ENCODE measurements around the gene FBXO17.
"Not testable (repeated sequence)": the region's sequence is repeated elsewhere in the genome, so short reads cannot be mapped to it uniquely, and the experiment has no call there.

FBXO17 gene

DNA sequence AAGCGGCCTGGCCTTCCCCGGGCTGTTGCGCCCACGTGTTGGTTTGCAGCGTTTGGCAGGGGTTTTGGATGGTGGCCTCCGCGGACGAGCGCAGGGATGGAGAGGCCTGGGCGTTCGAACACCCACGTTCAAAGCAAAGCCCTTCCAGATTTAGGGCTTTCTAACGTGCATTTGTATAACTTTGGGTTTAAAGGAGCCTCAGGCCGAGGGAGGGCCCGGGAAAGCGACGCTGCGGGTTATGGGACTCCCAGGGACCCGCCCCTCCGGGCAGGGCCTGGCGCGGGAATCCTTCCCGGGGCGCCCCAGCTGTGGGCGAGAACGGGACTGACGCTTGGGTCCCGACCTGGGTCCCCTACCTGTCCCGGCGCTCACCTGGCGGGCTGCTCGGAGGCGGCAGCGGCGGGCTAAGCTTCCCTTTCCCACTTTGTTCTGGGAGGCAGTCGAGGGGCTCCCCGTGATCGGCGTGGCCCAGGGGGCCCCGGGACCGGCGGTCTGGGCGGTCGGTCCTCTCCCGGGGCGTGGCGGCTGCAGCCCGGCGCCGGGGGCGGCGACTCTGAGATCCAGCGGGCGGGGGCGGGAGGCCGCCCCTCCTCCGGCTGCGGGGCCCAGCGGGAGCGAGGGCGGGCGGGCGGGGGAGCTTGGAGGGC is at the start of gene FBXO17:
FBXO17 (minus strand) TSS at position 529 of the 647 bp plus-strand sequence. CDS start 25,423 bp downstream, outside the sequence.
- no peak for DNase-seq (ENCODE audit: low read depth)

- no peak for DNase-seq (ENCODE audit: low read depth)
These were observed 49.5 kb upstream of the FBXO17 start for GRCh38 chr19:39024875-39025641.

- no peak for DNase-seq (ENCODE audit: low read depth)
These were observed 45.5 kb upstream of the FBXO17 start for GRCh38 chr19:39021063-39021462.

DNA sequence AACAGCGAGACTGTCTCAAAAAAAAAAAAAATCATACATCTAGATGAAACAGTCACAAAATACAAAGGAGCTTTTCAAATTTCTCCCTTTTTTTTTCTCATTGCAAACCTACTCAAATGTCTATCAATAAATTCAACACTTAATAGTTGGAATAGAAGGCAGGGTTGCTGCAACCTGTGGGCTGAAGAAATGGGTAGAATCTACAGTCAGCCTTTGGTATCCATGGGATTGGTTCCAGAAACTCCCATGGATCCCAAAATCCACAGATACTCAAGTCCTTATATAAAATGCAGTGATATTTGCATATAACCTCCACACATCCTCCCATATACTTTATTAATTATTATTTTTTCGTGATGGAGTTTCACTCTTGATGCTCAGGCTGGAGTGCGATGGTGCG is 42.1 kb upstream of the FBXO17 start:
- no peak for DNase-seq (ENCODE audit: low read depth)

DNA sequence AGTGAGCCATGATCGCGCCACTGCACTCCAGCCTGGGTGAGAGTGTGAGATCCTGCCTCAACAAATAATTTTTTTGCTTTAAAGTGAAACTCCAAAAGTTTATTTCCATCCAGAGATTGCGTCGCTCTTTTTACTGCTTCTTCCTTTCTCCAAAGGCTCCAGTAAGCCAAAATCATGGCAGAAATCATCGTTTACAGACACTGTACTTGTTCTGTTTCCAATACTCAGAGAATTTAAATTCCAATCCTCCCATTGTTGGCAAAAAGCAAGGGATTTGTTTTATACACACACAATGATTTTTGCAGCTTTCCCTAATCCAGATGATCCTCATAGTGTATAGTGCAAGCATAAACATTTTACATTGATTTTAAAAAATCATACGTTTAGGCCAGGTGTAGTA is 41.5 kb upstream of the FBXO17 start:
- no peak for DNase-seq (ENCODE audit: low read depth)

DNA sequence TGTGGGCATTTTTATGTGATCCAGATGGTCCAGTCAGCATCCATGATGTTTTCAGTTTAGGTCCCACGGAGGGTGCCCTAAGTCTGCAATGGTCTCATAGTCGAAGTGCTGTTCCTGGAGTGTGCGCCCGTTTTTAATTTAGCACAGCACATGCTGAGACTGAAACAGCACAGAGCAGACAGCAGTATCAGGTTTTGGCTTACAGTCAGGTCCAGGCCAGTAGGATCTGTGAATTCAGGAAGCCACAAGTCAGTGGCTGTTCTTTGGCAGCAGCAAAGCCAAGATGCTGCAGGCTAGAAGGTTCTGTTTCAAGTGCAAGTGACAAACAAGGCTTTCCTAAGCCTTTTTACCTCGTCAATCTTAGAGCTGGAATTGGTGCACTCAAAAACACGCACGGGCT is 38.5 kb upstream of the FBXO17 start:
- no peak for DNase-seq (ENCODE audit: low read depth)

- no peak for DNase-seq (ENCODE audit: low read depth)
These were observed 33.5 kb upstream of the FBXO17 start for GRCh38 chr19:39009001-39009400.

DNA sequence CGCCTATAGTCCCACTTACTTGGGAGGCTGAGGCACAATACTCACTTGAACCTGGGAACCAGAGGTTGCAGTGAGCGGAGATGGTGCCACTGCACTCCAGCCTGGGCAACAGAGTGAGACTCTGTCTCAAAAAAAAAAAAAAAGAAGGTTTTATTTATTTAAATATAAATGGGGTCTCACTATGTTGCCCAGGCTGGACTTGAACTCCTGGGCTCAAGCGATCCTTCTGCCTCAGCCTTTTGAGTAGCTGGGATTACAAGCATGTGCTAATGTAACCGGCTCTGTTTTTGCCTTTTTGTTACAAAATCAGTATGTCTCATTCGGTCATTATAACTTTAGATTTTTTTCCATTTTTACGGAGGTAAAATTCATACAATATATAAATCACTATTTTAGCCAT is 32.6 kb upstream of the FBXO17 start:
- no peak for DNase-seq (ENCODE audit: low read depth)

- no peak for DNase-seq (ENCODE audit: low read depth)
These were observed 31.6 kb upstream of the FBXO17 start for GRCh38 chr19:39007096-39007495.

DNA sequence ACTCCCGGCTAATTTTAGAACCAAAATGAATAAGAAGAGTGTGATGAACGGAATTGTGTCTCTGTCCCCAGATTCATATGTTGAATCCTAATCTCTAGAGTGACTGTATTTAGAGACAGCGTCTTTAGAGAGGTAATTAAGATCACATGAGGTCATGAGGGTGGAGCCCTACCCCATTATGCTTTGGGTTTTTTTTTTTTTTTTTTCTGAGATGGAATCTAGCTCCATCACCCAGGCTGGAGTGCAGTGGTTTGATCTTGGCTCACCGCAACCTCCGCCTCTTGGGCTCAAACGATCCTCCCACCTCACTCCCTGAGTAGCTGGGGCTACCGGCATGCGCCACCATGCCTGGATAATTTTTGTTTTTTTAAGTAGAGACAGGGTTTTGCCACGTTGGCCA is 28.9 kb upstream of the FBXO17 start:
- DNase-seq (ENCODE audit: low read depth), result no peak

GRCh38 chr19:39003796-39004195 is 28.3 kb upstream of the FBXO17 start:
- DNase-seq (ENCODE audit: low read depth), result no peak

DNA sequence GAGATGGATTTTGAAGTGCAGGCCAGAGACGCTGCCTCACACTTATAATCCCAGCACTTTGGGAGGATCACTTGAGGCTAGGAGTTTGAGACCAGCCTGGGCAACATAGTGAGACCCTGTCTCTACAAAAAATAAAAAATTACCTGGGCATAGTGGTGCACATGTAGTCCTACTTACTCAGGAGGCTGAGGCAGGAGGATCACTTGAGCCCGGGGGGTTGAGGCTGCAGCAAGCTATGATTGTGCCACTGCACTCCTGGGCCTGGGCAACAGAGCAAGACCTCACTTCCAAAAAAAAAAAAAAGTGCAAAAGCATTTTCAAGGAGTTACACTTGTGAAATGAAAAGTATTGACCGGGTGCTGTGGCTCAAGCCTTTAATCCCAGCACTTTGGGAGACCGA is 27.6 kb upstream of the FBXO17 start:
- no peak for DNase-seq (ENCODE audit: low read depth)

GRCh38 chr19:39001041-39001440 is 25.5 kb upstream of the FBXO17 start:
- DNase-seq (ENCODE audit: low read depth), result no peak

DNA sequence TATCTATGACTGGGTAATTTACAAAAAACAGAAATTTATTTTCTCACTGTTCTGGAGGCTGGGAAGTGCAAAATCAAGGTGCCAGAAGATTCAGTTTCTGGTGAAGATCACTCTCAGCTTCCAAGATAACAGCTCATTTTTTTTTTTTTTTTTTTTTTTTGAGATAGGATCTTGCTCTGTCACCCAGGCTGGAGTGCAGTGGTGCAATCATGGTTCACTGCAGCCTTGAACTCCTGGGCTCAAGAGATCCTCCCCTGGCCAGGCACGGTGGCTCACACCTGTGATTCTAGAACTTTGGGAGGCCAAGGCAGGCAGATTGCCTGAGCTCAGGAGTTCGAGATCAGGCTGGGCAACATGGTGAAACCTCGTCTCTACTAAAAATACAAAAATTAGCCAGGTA is 22.0 kb upstream of the FBXO17 start:
- not testable (repeated sequence) for DNase-seq (ENCODE audit: low read depth)

- no peak for DNase-seq (ENCODE audit: low read depth)
These were observed 17.7 kb upstream of the FBXO17 start for GRCh38 chr19:38993271-38993670.

DNA sequence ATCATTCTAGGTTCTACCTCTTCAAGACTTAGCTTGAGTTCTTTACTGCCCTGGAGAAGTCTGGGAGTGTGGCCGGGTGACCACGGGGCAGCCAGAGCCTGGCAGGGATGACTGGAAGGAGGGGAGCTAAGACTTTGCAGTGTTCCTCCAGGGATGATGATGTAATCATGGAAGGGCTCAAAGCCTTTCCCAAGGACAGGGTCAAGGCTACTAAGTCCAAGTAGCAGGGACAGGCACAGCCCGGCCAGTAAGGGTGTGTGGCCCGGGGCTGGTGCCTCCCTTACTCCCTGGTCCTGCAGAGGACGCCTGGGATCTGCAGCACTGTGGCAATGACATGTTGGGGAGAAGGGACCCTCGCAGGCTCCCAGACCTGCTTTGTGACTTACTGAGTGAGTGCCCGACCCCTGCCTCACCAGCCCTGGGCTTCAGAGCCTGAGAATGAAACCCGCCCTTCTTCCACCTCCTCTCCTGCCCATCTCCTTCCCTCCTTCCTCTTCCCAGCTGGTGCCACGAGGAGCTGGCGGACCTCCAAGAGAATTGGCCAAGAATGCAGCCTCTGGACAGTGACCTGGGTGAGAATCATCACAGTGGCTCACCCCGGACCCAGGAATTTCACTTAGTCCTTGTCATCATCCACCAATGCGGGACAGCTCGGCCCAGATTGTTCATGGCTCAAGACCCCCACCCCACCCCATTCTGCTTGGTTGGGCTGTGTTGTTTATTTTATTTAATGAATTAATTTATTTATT is 15.6 kb upstream of the FBXO17 start:
- DNase-seq (ENCODE audit: low read depth), result no peak

GRCh38 chr19:38989614-38990013 is 14.1 kb upstream of the FBXO17 start:
- not testable (repeated sequence) for DNase-seq (ENCODE audit: low read depth)

GRCh38 chr19:38989066-38989605 is 13.6 kb upstream of the FBXO17 start:
- no peak for DNase-seq (ENCODE audit: low read depth)

GRCh38 chr19:38988627-38989026 is 13.1 kb upstream of the FBXO17 start:
- DNase-seq (ENCODE audit: low read depth), result not testable (repeated sequence)

- DNase-seq (ENCODE audit: low read depth), result not testable (repeated sequence)
These were observed 12.2 kb upstream of the FBXO17 start for GRCh38 chr19:38987745-38988144.

DNA sequence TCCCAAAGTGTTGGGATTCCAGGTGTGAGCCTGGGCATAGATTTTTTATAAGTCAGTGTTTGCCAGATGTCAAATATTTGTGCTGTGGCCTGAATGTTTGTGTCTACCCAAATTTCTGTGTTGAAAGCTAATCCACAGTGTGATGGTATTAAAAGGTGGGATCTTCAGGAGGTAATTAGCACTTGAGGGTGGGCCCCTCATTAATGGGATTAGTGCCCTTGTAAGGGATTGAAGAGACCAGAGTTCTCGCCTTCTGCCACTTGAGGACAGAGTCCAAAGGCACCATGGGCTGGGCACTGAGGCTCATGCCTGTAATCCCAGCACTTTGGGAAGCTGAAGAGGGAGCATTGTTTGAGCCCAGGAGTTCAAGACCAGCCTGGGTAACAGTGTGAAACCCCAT is 9.7 kb upstream of the FBXO17 start:
- DNase-seq (ENCODE audit: low read depth), result no peak

DNA sequence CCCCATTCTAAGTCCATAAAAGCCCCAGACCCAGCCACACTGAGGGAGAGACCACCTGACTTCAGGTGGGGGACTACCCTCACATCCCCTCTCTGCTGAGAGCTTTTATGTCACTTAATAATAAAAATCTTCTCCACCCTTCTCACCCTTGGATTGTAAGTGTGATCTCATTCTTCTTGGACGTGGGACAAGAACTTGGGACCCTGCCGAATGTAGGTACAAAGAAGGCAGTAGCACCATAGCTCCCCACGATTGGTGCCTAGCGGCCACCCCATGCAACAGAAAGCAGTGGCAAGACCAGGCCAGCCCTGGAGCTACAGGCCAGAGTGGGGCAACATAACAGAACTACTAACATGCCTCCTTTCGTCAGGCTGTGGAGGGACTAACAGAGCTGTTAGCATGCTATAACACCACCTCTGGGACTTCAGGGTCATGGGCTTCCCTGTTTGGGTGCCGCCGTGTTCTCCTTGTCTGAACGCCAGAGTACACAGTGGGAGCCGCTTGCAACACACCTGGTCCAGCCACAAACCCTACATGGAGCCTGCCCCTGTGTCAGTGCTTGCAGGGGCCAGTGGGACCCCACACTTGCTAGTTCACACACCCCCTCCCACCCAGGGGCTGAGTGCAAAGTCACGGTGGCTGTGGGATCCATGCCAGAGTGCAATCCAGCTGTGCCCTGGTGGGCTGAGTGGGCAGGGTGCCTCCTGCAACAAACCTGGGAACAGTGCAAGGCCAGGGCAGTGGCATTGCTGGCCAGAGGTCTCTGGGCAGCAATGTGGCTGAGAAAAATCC is 5.2 kb upstream of the FBXO17 start:
- DNase-seq (ENCODE audit: low read depth), result no peak

All from activated T-helper 9 cell treated with anti-CD3 and anti-CD28 coated beads, Interleukin-2, amount 50 U/mL, for 16 hours (primary cell).